Pancreas (tissue), 10 donors: ENCODE results near the gene ATAD3C. TPM values are rescaled to one million over a fixed set of nuclear protein-coding genes. Genes with fewer than 3 reads are reported as not detected.
"Not testable (repeated sequence)": the region's sequence is repeated elsewhere in the genome, so short reads cannot be mapped to it uniquely, and the experiment has no call there.

Experiments used
- ATAC-seq, 4 donors: fragments of 200-7000 bp; cut with Tn5 transposase; one replicate each; pipeline versions ENCODE4 v1.8.0 to v1.9.1; 2020; ENCODE audit warnings: mild to moderate bottlenecking in 4 of 4, moderate library complexity in 4 of 4
- DNase-seq, 6 donors: peaks; one replicate each; pipeline ENCODE4 v3.0.0-alpha.2; 2020
- FAIRE-seq: peaks from 2 replicates; lab custom pipeline; 2012; peaks lifted over from hg19 to GRCh38; lab: Jason Lieb, UNC
- H3K27ac ChIP-seq, 4 donors: fragments of 200-600 bp; sonication (generic); 1 replicate in 3 of 4; 2 replicates in 1 of 4; pipeline versions ENCODE4 v1.5.0 to v1.8.0; 2020
- H3K27me3 ChIP-seq, 4 donors: fragments of 200-600 bp; one replicate each; pipeline ENCODE4 v1.8.0; 2021
- H3K36me3 ChIP-seq, 3 donors: fragments of 200-600 bp; sonication (generic) in 1 of 3; one replicate each; pipeline versions ENCODE4 v1.5.0 to v1.8.0; 2020 to 2021
- H3K4me1 ChIP-seq, 3 donors: fragments of 200-600 bp; one replicate each; pipeline ENCODE4 v1.8.0; 2021
- H3K4me3 ChIP-seq, 4 donors: fragments of 200-600 bp; sonication (generic) in 2 of 4; one replicate each; pipeline versions ENCODE4 v1.5.0 to v1.8.0; 2020 to 2021
- H3K9me3 ChIP-seq, 4 donors: fragments of 200-600 bp; one replicate each; pipeline ENCODE4 v1.8.0; 2021
- CTCF ChIP-seq, 4 donors: fragments of 200-600 bp; sonication (generic) in 3 of 4; IDR thresholded peaks; one replicate each; pipeline versions ENCODE4 v1.5.0 to v1.8.0; 2021; ENCODE audit warnings: antibody characterized with exemption in 4 of 4
- WGBS, 2 donors: extraction: QIAGEN DNeasy Blood & Tissue Kit; methylation state at CpG; one replicate each; pipeline ENCODE4 v1.1.7; 2013; 5-methylcytosine and 5-hydroxymethylcytosine counted together
- intact Hi-C, 3 donors: fragments of 100-400 bp; cut with DNase I; formaldehyde crosslinking; loops; one replicate each; pipeline versions ENCODE4 v1.11.1 to v1.14.2; 2022
- polyA plus RNA-seq, 2 donors: library from polyadenylated mRNA; stranded (reverse); fragments of 200-250 nt; gene quantifications; one replicate each; pipeline ENCODE4 v1.2.3, GENCODE V29; 2013
- total RNA-seq, 6 donors: library from RNA; stranded (reverse); fragmentation: NEBNext Ultra II Directional in 4 of 6; extraction: Animal tissue kit (Norgen Biotek cat#: 25700) in 4 of 6; gene quantifications; one replicate each; pipeline versions ENCODE4 v1.2.1 to v1.2.4, GENCODE V29; 2021 to 2023
- donor health status: healthy with polysubstance abuse.
- donor health status: DM: no; HTN: no; CAD: no; lungs with moderate emphysema.
- donor health status: DM: no; HTN: no; CAD: no.
- donor health status: control.
- donor health status: control.
- donor health status: Bipolar disorder and iron deficiency.
- donor health status: DM: yes; HTN: yes; CAD: no.
- donor health status: DM: no; HTN: no; CAD: no.
- donor health status: DM: no; HTN: no; CAD: no.
- donor health status: DM: yes; HTN: yes; CAD: no.

ATAD3C gene
- total and polyA plus RNA-seq, 8 donors, result 2.4 to 22.0 (median 7.5) TPM

- intact Hi-C loops, result no loop called here
- no peak for TF ChIP-seq CTCF (IDR thresholded peaks at IDR 0.05)
- H3K27me3 ChIP-seq, result no peaks in the 10 kb centered on the region
- no peak overlapping the region for H3K27ac ChIP-seq
- FAIRE-seq (no peak), DNase-seq (no peak), ATAC-seq (no peak)
- WGBS, 2 donors, result 93 to 95% methylated on average over 42 of the region's 42 CpGs
- H3K4me1 ChIP-seq, result no peaks in the 10 kb centered on the region
- H3K9me3 ChIP-seq, result no peaks in the 10 kb centered on the region
- no peak overlapping the region for H3K4me3 ChIP-seq
- peaks cover 0 to 11% (median 0%) of the 10 kb centered on the region in 3 donors for H3K36me3 ChIP-seq
Measured at GRCh38 chr1:1479547-1480487, 30.3 kb downstream of the ATAD3C start.

GRCh38 chr1:1480488-1480867 lies 31.0 kb downstream of the ATAD3C start:
- peaks cover 0 to 11% (median 0%) of the 10 kb centered on the region in 3 donors for H3K36me3 ChIP-seq
- H3K27ac ChIP-seq, H3K4me3 ChIP-seq, H3K27me3 ChIP-seq, FAIRE-seq, H3K9me3 ChIP-seq, H3K4me1 ChIP-seq, DNase-seq, intact Hi-C loops, ATAC-seq: not testable (repeated sequence)
- 95 to 97% methylated on average over 15 to 16 of the region's 16 CpGs for WGBS, 2 donors

- H3K9me3 ChIP-seq, DNase-seq, FAIRE-seq, H3K27ac ChIP-seq, intact Hi-C loops, H3K27me3 ChIP-seq, H3K4me3 ChIP-seq, H3K4me1 ChIP-seq: not testable (repeated sequence)
- peak in 1 of 4 donors; percentile 7 for ATAC-seq
- H3K36me3 ChIP-seq, result peaks cover 0 to 11% (median 0%) of the 10 kb centered on the region in 3 donors
- WGBS, 2 donors, result 98 to 99% methylated on average over 25 to 30 of the region's 30 CpGs
Measured at GRCh38 chr1:1481811-1482210, 32.3 kb downstream of the ATAD3C start.

- no peak for FAIRE-seq
- Histone ChIP-seq H3K4me3 (no peak overlapping the region), H3K9me3 (no peaks in the 10 kb centered on the region), H3K27me3 (no peaks in the 10 kb centered on the region), H3K27ac (no peak overlapping the region), H3K36me3 (peaks cover 0 to 13% (median 0%) of the 10 kb centered on the region in 3 donors), H3K4me1 (no peaks in the 10 kb centered on the region)
- 97 to 98% methylated on average over 14 of the region's 14 CpGs for WGBS, 2 donors
- ATAC-seq, result no peak
- no peak for DNase-seq
- intact Hi-C loops, result no loop called here
- TF ChIP-seq CTCF (IDR thresholded peaks at IDR 0.05), result no peak
Measured at GRCh38 chr1:1482856-1483255, 33.4 kb downstream of the ATAD3C start.

- FAIRE-seq (no peak), DNase-seq (no peak), ATAC-seq (no peak)
- TF ChIP-seq CTCF (IDR thresholded peaks at IDR 0.05), result no peak
- intact Hi-C loops, result no loop called here
- no peak overlapping the region for H3K27ac ChIP-seq
- H3K27me3 ChIP-seq, result no peaks in the 10 kb centered on the region
- H3K4me1 ChIP-seq, result no peaks in the 10 kb centered on the region
- 95% methylated on average over 16 of the region's 16 CpGs for WGBS, 2 donors
- no peaks in the 10 kb centered on the region for H3K9me3 ChIP-seq
- H3K36me3 ChIP-seq, result peaks cover 0 to 19% (median 0%) of the 10 kb centered on the region in 3 donors
- no peak overlapping the region for H3K4me3 ChIP-seq
Measured at GRCh38 chr1:1483714-1484113, 34.2 kb downstream of the ATAD3C start.

- peaks cover 0 to 20% (median 0%) of the 10 kb centered on the region in 3 donors for H3K36me3 ChIP-seq
- intact Hi-C loops, H3K27me3 ChIP-seq, FAIRE-seq, ATAC-seq, H3K4me3 ChIP-seq, H3K9me3 ChIP-seq, H3K27ac ChIP-seq, H3K4me1 ChIP-seq, DNase-seq: not testable (repeated sequence)
- WGBS, 2 donors, result 95% methylated on average over 39 of the region's 46 CpGs
Measured at GRCh38 chr1:1484976-1485750, 35.7 kb downstream of the ATAD3C start.

GRCh38 chr1:1485755-1486317 lies 36.3 kb downstream of the ATAD3C start:
- 92 to 94% methylated on average over 25 to 30 of the region's 31 CpGs for WGBS, 2 donors
- DNase-seq, intact Hi-C loops, H3K4me1 ChIP-seq, H3K4me3 ChIP-seq, H3K9me3 ChIP-seq, FAIRE-seq, H3K27ac ChIP-seq, ATAC-seq, H3K27me3 ChIP-seq: not testable (repeated sequence)
- H3K36me3 ChIP-seq, result peaks cover 0 to 22% (median 0%) of the 10 kb centered on the region in 3 donors
